SU-DHL-6 (cell line): ENCODE results near the gene ITPK1.

ENCODE experiments used
- CTCF ChIP-seq: fragments of 200-600 bp; sonication (generic); IDR thresholded peaks from one replicate; pipeline ENCODE4 v1.5.1; 2017; ENCODE audit warnings: antibody characterized with exemption, mild to moderate bottlenecking, low read length, moderate library complexity; ENCODE audit not compliant: insufficient read depth, poor library complexity, severe bottlenecking
- EZH2phosphoT487 ChIP-seq: fragments of 200-600 bp; sonication (generic), shearing (Covaris generic); conservative IDR thresholded peaks from 2 replicates; pipeline ENCODE4 v1.6.1; 2018; ENCODE audit warnings: mild to moderate bottlenecking, antibody characterized with exemption, low read length, moderate library complexity, mixed read lengths

DNA sequence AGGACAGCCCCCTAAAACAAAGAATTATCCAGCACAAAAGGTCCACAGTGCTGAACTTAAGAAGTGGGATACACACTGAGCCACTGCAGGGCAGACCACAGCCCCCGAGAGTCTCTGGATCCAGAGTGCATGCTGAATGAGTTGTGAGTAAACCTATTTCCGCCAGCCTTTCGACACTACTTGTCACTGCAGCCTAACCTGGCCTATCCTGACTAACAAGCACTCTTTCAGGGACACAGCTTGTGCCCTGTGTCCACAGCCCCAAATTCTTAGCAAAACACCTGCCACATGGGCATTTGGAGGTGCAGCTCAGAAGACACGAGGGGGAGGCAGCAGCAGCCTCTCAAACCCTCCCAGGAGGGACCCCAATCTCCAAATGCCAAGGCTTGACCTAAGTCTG lies 31.3 kb downstream of the ITPK1 start:
- TF ChIP-seq CTCF (no peak), EZH2phosphoT487 (no peak)
